CD4-positive, alpha-beta T cell treated with Interleukin-12 subunit alpha and Interleukin-12 subunit beta, for 1 hour (primary cell): Measurements from ENCODE around the gene ZNF497.
A peak's percentile ranks its signal among the peaks of the same experiment; 100 is the strongest.
"Not testable (repeated sequence)": the region's sequence is repeated elsewhere in the genome, so short reads cannot be mapped to it uniquely, and the experiment has no call there.

Experiments used
- DNase-seq: peaks from one replicate; pipeline ENCODE4 v3.0.0-alpha.2; 2020

Gene ZNF497

GRCh38 chr19:58393725-58394033 lies 31.1 kb upstream of the ZNF497 start:
- no peak for DNase-seq

DNA sequence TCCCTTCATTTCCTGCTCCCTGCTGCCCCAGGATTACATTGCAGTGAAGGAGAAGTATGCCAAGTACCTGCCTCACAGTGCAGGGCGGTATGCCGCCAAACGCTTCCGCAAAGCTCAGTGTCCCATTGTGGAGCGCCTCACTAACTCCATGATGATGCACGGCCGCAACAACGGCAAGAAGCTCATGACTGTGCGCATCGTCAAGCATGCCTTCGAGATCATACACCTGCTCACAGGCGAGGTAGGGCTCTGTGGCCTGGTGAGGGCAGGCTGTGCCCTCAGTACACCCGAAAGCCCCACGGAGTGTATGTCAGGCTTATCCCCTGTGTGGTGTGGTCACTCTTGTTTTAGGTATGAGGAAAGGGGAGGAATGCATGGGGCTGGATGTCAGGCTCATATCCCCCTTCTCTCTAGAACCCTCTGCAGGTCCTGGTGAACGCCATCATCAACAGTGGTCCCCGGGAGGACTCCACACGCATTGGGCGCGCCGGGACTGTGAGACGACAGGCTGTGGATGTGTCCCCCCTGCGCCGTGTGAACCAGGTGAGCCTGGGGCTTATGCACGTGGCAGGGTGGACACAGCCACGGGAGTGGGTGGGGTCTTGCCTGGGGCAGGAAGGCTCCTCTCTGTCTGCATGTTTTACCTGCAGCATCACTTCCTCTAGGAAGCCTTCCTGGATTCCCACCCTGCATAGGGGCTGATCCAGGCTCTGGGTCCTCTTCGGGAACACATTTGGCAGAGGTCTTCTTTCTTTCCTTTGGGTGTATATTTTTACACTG lies 30.6 kb upstream of the ZNF497 start:
- no peak for DNase-seq

GRCh38 chr19:58388175-58388526 lies 25.6 kb upstream of the ZNF497 start:
- DNase-seq = no peak

GRCh38 chr19:58387338-58388174 lies 25.0 kb upstream of the ZNF497 start:
- no peak for DNase-seq

DNA sequence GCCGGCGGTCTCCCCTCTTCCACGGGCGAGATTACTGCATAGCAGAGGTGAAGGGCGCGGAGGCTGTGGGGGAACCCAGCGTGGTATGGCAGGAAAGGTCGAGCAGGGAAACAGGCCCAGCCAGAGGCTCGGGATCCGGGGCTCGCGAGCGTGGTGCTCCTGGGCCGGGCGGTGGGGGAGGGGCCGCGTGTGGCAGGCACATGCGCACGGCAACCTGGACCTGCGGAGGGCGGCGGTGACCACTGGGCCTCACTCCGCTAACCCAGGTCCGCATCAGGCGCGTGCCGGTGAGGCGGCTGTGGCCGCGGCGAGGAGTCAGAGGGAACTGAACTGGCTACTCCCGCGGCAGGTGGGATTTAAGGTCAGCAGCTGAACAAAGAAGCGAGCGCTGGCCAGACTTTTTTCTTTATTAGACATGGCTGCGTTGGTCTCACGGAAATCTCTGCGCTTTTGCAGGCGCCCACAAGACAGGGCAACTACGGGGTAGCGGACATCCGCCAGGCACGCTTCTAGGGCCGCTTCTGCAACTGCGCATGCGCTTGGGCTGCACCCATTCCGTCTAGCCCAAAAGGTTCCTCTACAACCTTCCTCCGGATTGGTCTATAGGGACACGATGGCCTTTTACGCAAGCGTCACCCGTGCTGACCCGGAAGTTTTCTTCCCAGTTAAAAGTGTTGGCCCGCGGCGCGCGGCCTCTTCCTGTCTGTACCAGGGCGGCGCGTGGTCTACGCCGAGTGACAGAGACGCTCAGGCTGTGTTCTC lies 24.2 kb upstream of the ZNF497 start, which contains the start of gene RPS5:
Gene RPS5, plus strand, starts transcription at position 694 of the 762 bp plus-strand sequence. CDS start 869 bp downstream, outside the sequence.
- peak; percentile 98 for DNase-seq

GRCh38 chr19:58385891-58386575 lies 23.5 kb upstream of the ZNF497 start:
- no peak for DNase-seq

- no peak for DNase-seq
Observed at GRCh38 chr19:58385313-58385890, 22.9 kb upstream of the ZNF497 start.

- DNase-seq = no peak
Observed at GRCh38 chr19:58382997-58383603, 20.5 kb upstream of the ZNF497 start.

DNA sequence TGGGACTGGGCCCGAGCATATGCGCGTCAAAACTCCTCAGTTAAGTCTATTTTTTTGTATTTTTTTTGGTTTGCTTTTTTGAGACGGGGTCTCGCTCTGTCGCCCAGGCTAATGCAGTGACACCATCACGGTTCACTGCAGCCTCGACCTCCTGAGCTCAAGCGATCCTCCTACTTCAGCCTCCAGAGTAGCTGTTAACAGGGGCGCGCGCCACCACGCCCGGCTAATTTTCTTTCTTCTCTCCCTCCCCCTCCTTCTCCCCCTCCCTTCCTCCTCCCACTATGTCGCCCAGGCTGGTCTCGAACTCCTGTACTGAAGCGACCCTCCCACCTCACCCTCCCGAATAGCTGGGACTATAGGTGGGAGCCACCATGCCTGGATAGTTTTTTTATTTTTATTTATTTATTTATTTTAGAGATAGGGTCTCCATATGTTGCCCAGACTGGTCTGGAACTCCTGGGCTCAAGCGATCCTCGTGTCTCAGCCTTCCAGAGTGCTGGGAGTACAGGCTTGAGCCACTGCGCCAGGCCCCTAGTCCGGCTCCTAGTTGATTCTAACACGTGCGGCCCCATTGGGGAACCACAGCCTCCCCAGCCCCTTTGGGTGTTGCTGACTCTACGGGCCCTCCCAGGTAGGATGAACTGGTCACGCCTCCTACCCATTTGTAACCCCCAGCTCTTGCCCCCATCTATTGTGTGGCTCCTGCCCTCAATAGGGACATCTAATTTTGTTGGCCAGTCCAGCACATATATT lies 19.1 kb upstream of the ZNF497 start:
- no peak for DNase-seq

DNA sequence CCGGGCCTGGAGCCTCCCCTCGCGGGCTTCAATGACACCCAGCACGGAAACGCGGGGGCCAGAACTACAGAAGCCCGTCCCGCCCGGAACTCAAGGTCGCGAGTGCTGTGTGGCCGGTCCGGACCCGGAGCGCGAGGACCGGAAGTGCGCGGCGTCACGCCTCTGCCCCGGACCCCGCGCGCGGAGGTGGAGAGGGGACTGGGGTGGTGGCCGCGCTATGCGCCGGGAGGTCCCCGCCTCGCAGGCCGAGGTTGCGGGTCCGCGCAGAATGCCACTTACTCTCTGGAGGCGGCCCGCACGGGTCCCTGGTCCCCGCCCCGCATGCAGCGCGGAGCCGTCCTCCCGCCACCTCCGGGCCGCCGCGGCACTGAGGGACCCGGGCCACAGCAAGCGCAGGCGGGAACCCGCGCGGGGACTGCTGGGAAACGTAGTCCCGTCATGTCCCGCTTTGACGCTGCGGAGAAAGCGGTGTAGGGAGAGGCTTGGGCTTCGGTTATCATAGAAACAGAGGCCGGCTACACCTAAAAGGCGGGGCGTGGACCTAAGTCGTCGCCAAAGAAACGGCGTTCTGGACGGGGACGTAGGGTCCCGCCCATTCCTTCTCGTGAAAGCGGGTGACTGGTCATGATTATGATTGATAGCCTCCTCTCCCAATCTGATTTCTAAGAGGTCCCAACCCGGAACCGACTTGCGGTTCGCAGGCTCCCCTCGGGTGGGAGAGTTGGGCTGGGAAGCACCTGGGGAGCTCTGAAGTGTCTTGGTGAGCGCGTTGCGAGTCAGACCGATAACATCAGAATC lies 18.3 kb upstream of the ZNF497 start, which contains the start of gene ZNF837:
Gene ZNF837, minus strand, starts transcription at position 369 of the 798 bp plus-strand sequence. CDS start 11,698 bp downstream, outside the sequence.
- peak; percentile 100 for DNase-seq

DNA sequence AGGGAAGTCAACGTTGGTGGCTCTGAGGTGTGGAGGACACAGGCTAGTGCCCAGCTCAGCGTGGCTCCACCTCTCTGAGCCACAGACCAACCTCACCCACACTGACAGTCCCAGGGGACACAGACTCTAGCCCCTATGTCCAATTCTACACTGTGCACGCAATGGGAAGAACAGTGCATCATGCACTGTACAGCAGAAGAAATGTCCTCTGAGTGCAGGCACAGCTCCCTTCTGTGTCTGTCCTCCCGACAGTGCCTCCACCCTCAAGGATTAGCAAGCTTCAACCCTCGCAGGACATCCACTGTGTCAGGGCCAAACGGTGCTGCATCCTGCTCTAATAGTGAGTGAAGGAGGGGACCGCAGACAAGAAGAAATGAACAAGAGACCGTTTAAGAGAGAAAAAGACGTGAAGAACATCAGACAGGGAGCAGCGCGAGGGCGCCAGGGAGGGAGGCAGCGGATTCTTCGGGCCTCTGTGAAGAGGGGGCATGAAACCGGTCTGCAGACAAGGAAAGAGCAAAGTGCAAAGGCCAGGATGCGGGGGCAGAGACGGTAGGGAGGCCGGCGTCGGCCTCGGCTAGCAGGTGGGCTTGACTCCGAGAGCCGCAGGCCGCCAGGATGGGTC lies 17.6 kb upstream of the ZNF497 start:
- no peak for DNase-seq

DNA sequence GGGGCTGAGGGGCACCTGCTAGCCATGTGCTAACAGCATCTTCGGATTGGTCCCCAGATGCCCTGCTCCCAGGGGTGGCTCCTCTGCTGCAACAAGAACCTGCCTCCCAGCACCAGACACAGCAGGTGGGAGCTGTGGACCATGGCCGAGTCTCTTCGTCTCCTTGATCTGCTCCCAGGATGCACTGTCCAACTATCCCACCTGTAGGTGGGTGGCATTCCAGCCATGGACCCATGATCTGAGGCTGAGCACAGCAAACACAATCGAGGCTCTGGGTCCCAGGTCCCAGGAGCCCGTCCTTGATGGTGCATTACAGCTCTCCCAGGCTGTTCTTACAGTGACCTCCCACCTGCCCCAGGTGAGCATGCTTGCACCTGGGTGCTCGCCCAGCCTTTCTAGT lies 16.7 kb upstream of the ZNF497 start:
- DNase-seq = no peak

GRCh38 chr19:58376724-58377123 lies 14.2 kb upstream of the ZNF497 start:
- DNase-seq = not testable (repeated sequence)

DNA sequence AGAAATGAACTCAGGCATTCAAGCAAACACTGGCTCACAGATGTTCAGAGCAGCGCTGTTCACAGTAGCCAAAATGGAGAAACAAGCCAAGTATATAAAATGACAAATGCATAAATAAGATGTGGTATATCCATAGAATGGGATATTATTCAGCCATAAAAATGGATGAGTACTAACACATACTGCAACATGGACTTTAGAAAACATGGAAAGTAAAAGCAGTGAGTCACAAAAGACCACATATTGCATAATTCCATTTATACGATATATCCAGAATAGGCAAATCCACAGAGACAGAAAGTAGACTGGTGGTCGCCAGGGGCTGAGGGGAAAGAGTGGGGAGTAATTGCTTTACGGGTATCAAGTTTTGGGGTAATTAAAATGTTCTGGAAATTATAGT lies 11.6 kb upstream of the ZNF497 start:
- no peak for DNase-seq

DNA sequence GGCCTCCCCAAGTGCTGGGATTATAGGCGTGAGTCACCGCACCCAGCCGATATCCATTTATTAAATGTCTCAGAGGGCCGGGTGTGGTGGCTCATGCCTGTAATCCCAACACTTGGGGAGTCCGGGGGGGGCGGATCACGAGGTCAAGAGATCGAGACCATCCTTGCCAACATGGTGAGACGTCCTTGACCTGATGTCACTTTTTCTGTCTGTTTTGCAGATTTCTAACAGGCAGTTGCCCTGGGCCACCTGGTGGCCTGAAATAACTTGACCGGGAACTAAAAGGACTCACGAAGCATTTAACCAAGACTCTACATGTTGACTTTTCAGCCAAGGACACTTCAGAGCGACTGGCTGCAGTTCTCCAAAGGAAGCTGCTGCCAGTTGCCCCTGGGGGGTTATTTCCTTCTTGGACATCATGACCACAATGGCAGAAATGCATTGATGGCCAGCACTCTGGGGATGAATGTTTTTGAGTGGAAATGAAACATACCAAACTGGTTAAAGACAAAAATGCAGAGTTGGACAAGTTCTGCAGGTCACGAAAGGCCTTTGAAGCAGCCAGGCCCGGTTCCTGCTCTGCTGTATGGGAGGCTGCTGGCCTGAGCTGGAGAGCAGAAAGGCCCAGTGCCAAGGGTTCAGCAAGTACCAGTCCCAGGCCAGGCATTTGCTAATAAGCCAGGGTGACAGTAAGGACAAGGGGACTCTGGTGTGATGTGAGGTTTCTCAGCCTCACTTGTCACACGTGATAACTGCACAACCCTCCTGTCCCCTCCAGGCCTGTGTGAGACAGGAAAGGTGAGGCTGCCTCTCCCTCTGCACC lies 10.0 kb upstream of the ZNF497 start:
- no peak for DNase-seq

DNA sequence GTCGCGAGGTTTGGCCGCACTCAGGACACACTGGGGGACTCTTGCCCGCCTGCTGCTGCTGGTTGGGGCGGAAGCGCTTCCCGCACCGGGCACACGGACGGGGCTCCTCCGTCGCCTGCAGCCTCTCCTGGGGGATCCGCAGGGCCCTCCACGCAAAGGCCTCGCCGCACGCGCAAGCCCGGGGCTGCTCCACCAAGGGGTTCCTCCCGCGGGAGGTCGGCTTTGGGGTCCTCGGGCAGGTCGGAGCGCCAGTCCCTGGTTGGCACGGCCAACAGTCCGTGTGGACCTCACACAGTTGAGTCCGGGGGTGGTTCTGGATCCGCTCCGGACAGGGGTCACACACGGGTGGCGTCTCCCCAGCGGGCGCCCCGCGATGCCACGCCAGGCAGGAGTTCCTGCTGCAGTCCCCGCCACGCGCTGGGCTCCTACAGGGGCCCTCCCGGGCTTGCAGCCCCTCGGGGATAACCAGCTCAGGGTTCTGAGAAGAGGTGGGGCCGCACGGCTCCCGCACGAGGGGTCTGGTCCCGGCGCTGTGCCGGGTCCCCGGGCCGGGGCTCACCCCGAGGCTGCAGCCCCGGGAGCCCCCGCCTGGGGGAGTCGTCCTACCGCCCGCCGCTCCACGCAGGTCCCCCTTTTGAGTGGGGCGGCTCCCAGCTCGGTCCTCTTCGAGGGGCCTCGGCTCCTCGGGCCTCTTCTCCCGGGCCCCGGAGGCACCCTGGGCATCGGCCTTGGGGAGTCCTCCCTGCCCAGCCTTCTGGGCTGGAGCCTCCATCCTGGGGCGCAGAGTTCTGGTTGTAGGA lies 6.2 kb upstream of the ZNF497 start:
- no peak for DNase-seq

- DNase-seq = no peak
Observed at GRCh38 chr19:58367698-58368454, 5.3 kb upstream of the ZNF497 start.
